ENCODE data around the gene KCNH6.

- no peak for TF ChIP-seq CTCF (IDR thresholded peaks at IDR 0.05)
- TF ChIP-seq EP300 (IDR thresholded peaks at IDR 0.05): no peak
- TF ChIP-seq POLR2A (IDR thresholded peaks at IDR 0.05; ENCODE audit: low read depth): no peak
Measured at GRCh38 chr17:63557416-63557815, 34.3 kb downstream of the KCNH6 start.

All from esophagus muscularis mucosa (tissue), 4 donors.